Measurements from ENCODE around the gene PIEZO2. TPM values are rescaled to one million over a fixed set of nuclear protein-coding genes. Genes with fewer than 3 reads are reported as not detected.

PIEZO2 gene
- total RNA-seq, 1 donor from 2014 or later: 134 TPM

GRCh38 chr18:10930076-10930475 is 219.3 kb downstream of the PIEZO2 start:
- H3K4me1 Mint-ChIP-seq (ENCODE audit: unreplicated experiment): peaks cover 64% of the 10 kb centered on the region
- no peaks in the 10 kb centered on the region for H3K9me3 Mint-ChIP-seq (ENCODE audit: unreplicated experiment)
- no peak for DNase-seq (ENCODE audit: extremely low spot score, unreplicated experiment)
- peaks cover 3% of the 10 kb centered on the region for H3K36me3 Mint-ChIP-seq (ENCODE audit: unreplicated experiment)
- peak overlapping the region; percentile 65 for H3K27ac Mint-ChIP-seq (ENCODE audit: unreplicated experiment)
- TF ChIP-seq CTCF (IDR thresholded peaks at IDR 0.05): no peak
- no peak overlapping the region for H3K4me3 Mint-ChIP-seq (ENCODE audit: unreplicated experiment)
- H3K27me3 Mint-ChIP-seq (ENCODE audit: unreplicated experiment): no peaks in the 10 kb centered on the region

- Mint-ChIP-seq H3K4me3 (ENCODE audit: unreplicated experiment) (no peak overlapping the region), H3K27ac (ENCODE audit: unreplicated experiment) (peak overlapping the region; percentile 97), H3K27me3 (ENCODE audit: unreplicated experiment) (no peaks in the 10 kb centered on the region), H3K36me3 (ENCODE audit: unreplicated experiment) (peaks cover 3% of the 10 kb centered on the region), H3K9me3 (ENCODE audit: unreplicated experiment) (no peaks in the 10 kb centered on the region), H3K4me1 (ENCODE audit: unreplicated experiment) (peaks cover 68% of the 10 kb centered on the region)
- DNase-seq (ENCODE audit: extremely low spot score, unreplicated experiment): no peak
- no peak for TF ChIP-seq CTCF (IDR thresholded peaks at IDR 0.05)
Measured at GRCh38 chr18:10928772-10929373, 220.5 kb downstream of the PIEZO2 start.

- H3K36me3 Mint-ChIP-seq (ENCODE audit: unreplicated experiment): peaks cover 3% of the 10 kb centered on the region
- no peaks in the 10 kb centered on the region for H3K9me3 Mint-ChIP-seq (ENCODE audit: unreplicated experiment)
- peak overlapping the region; percentile 97 for H3K27ac Mint-ChIP-seq (ENCODE audit: unreplicated experiment)
- no peaks in the 10 kb centered on the region for H3K27me3 Mint-ChIP-seq (ENCODE audit: unreplicated experiment)
- no peak for DNase-seq (ENCODE audit: extremely low spot score, unreplicated experiment)
- H3K4me3 Mint-ChIP-seq (ENCODE audit: unreplicated experiment): no peak overlapping the region
- TF ChIP-seq CTCF (IDR thresholded peaks at IDR 0.05): no peak
- H3K4me1 Mint-ChIP-seq (ENCODE audit: unreplicated experiment): peaks cover 74% of the 10 kb centered on the region
Measured at GRCh38 chr18:10928011-10928771, 221.2 kb downstream of the PIEZO2 start.

GRCh38 chr18:10927286-10927992 is 221.9 kb downstream of the PIEZO2 start:
- Mint-ChIP-seq H3K4me1 (ENCODE audit: unreplicated experiment) (peaks cover 82% of the 10 kb centered on the region), H3K36me3 (ENCODE audit: unreplicated experiment) (peaks cover 3% of the 10 kb centered on the region), H3K27ac (ENCODE audit: unreplicated experiment) (peak overlapping the region; percentile 97), H3K27me3 (ENCODE audit: unreplicated experiment) (no peaks in the 10 kb centered on the region), H3K4me3 (ENCODE audit: unreplicated experiment) (peak overlapping the region; percentile 55), H3K9me3 (ENCODE audit: unreplicated experiment) (no peaks in the 10 kb centered on the region)
- DNase-seq (ENCODE audit: extremely low spot score, unreplicated experiment): no peak
- no peak for TF ChIP-seq CTCF (IDR thresholded peaks at IDR 0.05)
